Fibroblast of lung (primary cell): ENCODE results near the gene BUD31.

ENCODE experiments used
- CTCF ChIP-seq, 2 donors: IDR thresholded peaks in 1 of 2; conservative IDR thresholded peaks in 1 of 2; 1 replicate in 1 of 2; 2 replicates in 1 of 2; pipeline ENCODE4 v1.5.1; 2011 to 2012; ENCODE audit warnings: low read length in 2 of 2, control low read depth in 1 of 2, inconsistent platforms in 1 of 2, low read depth in 1 of 2, mild to moderate bottlenecking in 1 of 2
- EZH2 ChIP-seq: IDR thresholded peaks from 2 replicates; pipeline ENCODE4 v1.5.1; 2012; ENCODE audit warnings: low read length, control low read depth, mild to moderate bottlenecking; ENCODE audit errors: missing control alignments

GRCh38 chr7:99420986-99421385, 12.2 kb downstream of the BUD31 start:
- TF ChIP-seq CTCF (conservative IDR thresholded peaks at IDR 0.05 in 1 of 2, IDR thresholded peaks at IDR 0.05 in 1 of 2; ENCODE audit: low read depth in 1 of 2, low read length in 2 of 2) (no peak), EZH2 (no peak)
